ENCODE data around the gene CDHR1.
"Not testable (repeated sequence)": the region's sequence is repeated elsewhere in the genome, so short reads cannot be mapped to it uniquely, and the experiment has no call there.

The CDHR1 gene

DNA sequence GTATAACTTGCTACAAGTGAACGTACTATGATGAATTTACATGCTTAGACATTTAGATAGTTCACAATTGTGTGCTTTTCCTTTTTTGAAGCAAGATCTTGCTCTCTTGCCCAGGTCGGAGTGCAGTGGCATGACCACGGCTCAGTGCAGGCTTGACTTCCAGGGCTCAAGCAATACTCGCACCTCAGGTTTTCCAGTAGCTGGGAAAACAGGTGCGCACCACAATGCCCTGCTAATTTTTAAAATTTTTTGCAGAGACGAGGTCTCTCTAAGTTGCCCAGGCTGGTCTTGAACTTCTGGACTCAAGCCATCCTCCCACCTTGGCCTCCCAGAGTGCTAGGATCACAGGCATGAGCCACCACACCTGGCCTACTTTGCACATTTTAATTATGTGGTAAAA, 18.9 kb upstream of the CDHR1 start:
- no peak for DNase-seq (ENCODE audit: low read depth in 2 of 2)

DNA sequence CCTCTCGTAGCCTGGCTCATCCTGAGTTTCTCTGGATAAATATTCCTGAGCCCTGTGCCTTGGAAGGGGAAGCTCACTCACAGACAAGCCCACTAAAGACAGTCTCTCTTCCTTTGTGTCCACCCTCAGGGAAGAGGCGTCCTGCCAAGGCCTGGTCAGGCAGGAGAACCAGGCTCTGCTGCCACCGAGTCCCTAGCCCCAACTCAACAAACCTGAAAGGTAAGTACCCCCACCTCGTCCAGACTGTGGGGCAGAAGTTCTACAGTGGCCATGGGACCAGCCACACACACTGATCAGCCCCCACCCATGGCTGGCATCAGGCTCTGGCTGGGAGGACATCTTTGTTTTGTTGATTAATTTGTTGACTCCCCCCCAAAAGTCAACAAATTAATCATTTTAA, 18.0 kb upstream of the CDHR1 start:
- no peak for DNase-seq (ENCODE audit: low read depth in 2 of 2)

- DNase-seq (ENCODE audit: low read depth in 2 of 2): no peak
Measured at GRCh38 chr10:84176836-84177474, 17.4 kb upstream of the CDHR1 start.

GRCh38 chr10:84177541-84178141, 16.7 kb upstream of the CDHR1 start:
- no peak for DNase-seq (ENCODE audit: low read depth in 2 of 2)

DNA sequence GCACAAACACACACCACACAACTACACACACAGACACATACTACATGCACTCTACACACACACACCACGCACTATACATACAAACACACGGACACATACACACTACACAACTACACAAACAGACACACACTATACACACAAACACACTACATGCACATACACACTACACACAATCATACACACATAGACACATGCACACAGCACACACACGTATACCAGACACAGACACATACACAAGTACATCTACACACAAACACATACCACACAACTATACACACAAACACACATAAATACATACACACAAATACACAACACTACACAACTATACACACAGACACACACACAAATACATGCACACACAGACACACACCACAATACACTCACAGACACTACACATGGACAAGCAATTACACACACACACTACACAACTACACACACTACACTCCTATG, 16.2 kb upstream of the CDHR1 start:
- DNase-seq (ENCODE audit: low read depth in 2 of 2): no peak

DNA sequence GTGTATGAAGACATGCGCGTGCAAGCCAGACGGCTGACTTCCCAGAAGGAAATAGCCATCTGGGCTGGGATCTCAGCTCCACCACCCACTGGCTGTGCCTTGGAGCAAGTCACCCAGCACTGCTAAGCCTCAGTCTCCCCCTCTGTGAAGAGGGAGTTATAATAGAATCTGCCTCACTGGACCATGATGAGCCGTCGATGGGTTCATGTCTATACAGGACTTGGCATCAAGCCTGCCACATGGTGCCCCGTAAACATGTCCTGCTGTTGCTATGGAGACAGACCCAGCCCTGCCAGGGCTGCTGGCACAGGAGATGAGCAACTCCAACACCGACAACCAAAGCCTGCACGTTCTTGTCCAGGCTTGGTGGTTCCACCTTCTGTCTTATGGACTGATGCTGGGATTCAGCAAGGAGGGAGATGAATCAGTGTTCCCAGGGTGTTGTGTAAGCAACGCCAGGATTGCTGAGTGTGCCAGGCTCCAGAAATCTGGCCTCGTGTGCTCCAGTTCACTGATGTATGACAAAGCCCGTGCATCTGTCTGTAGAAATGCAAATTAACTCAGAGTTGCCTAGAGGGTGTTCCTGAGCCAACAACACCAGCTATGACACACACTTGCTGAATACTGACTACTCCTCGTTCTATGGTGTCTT, 15.2 kb upstream of the CDHR1 start:
- DNase-seq (ENCODE audit: low read depth in 2 of 2): no peak

GRCh38 chr10:84180386-84180785, 14.0 kb upstream of the CDHR1 start:
- DNase-seq (ENCODE audit: low read depth in 2 of 2): not testable (repeated sequence)

DNA sequence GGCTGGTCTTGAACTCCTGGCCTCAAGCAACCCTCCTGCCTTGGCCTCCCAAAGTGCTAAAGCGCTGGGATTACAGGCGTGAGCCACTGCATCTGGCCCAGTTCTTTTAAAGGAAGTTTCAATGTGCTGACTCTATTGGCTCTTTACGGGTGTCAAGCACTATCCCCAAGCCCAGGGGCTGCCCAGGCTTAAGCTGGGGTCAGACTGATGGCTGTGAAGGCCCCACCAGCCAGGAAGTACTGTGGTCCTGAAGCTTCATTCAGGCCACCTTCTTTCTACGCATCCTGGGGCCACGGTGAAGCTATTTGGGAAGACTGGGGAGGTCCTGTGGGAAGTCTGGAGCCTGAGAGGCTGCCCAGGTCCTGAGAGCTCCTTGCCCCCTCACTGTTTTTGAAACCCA, 12.7 kb upstream of the CDHR1 start:
- DNase-seq (ENCODE audit: low read depth in 2 of 2): no peak

DNA sequence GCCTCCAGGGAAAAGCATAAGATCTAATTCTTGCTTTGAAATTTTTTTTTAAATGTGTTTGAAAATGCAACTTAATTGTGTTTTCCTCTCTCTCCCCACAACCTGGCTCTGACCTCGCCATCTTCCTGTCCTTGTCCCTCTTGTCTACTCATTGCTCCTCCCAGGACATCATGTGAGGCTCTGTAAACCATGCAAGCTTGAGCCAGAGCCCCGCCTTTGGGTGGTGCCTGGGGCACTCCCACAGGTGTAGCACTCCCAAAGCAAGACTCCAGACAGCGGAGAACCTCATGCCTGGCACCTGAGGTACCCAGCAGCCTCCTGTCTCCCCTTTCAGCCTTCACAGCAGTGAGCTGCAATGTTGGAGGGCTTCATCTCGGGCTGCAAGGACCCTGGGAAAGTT, 9.8 kb upstream of the CDHR1 start:
- no peak for DNase-seq (ENCODE audit: low read depth in 2 of 2)

GRCh38 chr10:84185526-84186175, 8.7 kb upstream of the CDHR1 start:
- no peak for DNase-seq (ENCODE audit: low read depth in 2 of 2)

DNA sequence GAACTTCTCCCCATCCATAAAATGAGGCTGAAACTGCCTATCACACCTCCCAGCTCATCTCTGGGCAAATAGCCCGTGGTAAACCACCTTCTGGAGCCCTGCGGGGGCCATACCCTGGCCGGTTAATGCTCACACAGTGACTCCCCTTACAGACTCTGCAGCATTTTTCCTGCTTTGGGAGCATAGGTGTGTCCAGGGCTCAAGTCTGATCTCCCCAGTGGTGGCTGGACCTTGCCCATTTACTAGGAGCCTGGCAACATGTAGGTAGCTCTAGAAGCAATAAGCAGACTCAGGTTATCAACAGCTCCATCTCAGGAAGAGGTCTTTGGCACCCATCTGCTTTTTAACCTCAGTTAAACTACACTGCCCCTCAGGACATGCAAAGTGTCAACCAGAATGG, 5.5 kb upstream of the CDHR1 start:
- no peak for DNase-seq (ENCODE audit: low read depth in 2 of 2)

DNA sequence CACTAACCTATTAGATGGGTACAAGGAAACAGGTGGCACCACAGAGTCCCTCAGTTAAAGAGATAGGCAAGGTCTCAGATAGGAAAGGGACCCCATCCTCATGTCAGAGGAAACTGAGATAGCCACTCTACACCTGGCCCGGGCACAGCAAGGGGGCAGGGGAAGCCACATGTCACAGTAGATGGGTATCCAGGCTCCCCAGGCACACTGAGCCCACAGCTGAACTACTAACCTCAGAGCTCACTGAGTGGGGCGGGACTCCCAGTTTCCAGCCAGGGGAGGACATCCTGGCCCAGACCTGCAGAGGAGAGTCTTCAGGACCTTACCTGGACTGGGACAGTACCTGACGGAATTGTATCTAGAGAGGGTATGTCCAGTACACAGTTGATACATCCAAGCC, 3.7 kb upstream of the CDHR1 start:
- no peak for DNase-seq (ENCODE audit: low read depth in 2 of 2)

DNA sequence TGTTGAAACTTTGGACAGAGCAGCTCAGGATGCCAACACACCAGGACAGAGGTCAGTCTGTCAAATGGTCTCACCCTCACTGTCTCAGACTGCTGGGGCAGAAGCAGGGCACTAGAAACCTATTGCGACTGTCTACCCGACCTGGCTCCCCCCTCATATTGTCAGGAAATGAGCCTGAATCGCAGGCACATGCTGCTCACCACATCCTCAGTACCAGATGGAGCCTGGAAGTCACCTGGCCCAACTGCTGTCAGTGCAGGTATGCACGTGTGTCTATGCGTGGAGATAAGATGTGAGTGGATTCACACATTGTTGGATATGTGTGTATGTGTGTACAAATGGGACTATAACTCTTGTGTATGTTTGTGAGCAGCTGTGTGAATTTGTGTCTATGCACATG, 3.2 kb upstream of the CDHR1 start:
- no peak for DNase-seq (ENCODE audit: low read depth in 2 of 2)

GRCh38 chr10:84193327-84193726, 1.0 kb upstream of the CDHR1 start:
- DNase-seq (ENCODE audit: low read depth in 2 of 2): no peak

DNA sequence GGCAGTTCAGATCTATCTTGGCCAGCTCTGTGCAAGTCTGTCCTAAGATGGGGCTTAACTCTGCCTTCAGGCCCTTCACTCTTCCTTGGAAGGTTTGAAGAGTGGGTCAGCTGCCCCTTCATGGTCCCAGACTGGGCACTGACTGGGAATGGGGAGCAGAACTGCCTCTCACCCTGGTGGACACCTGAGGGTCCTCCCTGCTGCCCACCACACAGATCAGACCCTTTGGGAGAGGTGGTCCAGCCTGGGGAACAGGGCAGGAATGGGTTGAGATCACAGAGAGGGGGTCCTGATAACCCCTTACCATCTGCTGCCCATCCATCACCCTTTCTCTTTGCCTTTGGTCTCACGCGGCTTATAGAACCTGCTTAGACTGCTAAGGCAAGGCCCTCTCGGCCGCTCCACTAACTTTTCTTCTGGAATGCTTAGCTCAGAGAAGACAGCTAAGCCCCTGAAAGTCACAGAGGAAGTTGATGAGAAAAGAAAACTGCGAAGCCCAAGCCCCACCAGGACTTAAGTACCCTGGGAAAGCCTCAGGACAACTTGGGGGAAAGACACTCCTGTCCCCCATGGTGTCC, 402 bp upstream of the CDHR1 start:
- DNase-seq (ENCODE audit: low read depth in 2 of 2): no peak

DNA sequence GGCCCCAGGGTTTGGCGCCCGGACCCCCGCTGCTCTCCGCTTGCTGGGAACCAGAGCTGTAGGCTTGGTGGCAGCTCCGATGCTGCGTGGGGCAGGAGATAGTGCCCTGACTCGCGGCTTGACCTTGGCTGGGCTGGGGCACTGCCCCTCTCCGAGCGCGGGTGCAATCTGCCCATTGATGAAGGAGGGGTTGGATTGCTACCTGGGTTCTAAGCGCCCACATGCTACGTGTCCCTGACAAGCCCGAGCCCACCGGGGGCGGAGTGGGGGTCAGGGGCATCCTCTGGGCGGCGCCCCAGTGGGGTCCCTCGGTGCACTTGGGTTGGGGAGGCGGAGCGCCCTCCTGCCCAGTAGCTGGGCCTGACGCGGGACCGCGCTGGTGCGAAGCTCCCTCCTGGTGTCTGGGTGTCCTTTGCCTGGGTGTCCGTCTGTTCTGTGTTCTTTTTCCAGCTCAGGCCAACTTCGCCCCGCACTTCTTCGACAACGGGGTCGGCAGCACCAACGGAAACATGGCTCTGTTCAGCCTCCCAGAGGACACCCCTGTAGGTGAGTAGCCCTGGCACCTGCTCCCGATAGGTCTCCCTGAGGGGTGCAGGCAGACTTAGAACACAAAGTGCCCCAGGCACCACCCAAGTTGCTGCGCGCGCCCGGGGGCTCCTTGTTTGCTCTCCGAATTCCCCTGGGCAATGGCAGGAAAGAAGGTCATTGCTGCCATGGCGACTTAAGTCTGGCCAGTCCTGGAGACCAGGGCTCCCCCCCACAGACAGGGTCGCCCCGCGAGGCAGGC, 900 bp downstream of the CDHR1 start:
- no peak for DNase-seq (ENCODE audit: low read depth in 2 of 2)

- no peak for DNase-seq (ENCODE audit: low read depth in 2 of 2)
Measured at GRCh38 chr10:84196083-84196482, 1.7 kb downstream of the CDHR1 start.

- DNase-seq (ENCODE audit: low read depth in 2 of 2): no peak
Measured at GRCh38 chr10:84196941-84197340, 2.6 kb downstream of the CDHR1 start.

GRCh38 chr10:84197643-84198042, 3.3 kb downstream of the CDHR1 start:
- DNase-seq (ENCODE audit: low read depth in 2 of 2): no peak

DNA sequence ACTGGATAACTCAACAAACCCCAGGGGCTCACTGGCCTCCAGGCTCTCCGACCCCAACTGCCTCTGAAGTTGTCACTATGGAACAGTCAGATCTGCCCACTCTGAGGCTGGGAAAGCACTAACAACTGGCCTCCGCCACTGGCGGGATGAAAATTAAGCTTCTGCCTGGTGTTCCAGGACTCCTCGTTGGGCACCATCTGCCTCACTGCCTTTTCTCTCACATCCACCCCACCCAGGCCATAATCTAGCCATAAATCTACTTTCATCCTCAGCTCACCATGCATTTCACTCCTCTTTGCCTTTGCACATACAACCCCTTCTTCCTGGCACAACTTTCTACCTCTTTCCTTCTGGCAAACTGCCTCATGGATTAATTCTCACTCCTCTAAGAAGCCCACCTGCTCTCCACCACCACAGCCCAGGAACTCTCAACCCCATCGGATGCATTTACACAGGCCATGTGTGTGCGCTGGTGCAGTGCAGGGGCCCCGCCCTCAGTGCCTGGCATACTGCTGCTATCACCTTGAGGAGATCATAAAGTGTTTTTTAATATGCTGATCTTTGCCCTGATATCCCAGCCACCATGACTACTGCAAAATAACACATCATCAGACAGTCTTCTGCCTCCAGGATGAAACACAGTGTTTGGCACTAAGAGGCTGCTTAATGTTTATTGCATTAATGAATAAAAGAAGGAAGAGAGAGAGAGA, 4.0 kb downstream of the CDHR1 start:
- no peak for DNase-seq (ENCODE audit: low read depth in 2 of 2)

All from fibroblast of skin of left quadriceps (primary cell).